HEK293 (cell line): ENCODE data around the gene CA10.

Experiments used
- CTCF ChIA-PET: fragments of 350-600 bp; formaldehyde crosslinking; extraction: SDS; loops from one replicate; lab custom pipeline; 2021; ENCODE audit warnings: antibody characterized with exemption; lab: Yijun Ruan, JAX
- POLR2A ChIA-PET: fragments of 300-600 bp; formaldehyde crosslinking; extraction: SDS; loops from one replicate; lab custom pipeline; 2020; ENCODE audit warnings: antibody characterized with exemption, inconsistent platforms; lab: Yijun Ruan, JAX
- H3K27ac ChIP-seq: fragments of 200-500 bp; sonication (Bioruptor generic); 2 replicates; pipeline ENCODE4 v1.5.1; 2014; ENCODE audit warnings: low read depth, low read length, control low read depth, inconsistent platforms; ENCODE audit errors: extremely low read depth
- H3K36me3 ChIP-seq, 2 experiments: fragments of 200-500 bp in 1 of 2; sonication (Bioruptor generic) in 1 of 2; 1 replicate in 1 of 2; 2 replicates in 1 of 2; pipeline ENCODE4 v1.5.1; 2014 to 2017; ENCODE audit warnings: inconsistent platforms in 2 of 2, low read length in 2 of 2; ENCODE audit not compliant: control insufficient read depth in 2 of 2, insufficient read depth in 1 of 2
- H3K4me1 ChIP-seq: fragments of 200-500 bp; sonication (Bioruptor generic); 2 replicates; pipeline ENCODE4 v1.5.1; 2014; ENCODE audit warnings: mild to moderate bottlenecking, low read length, inconsistent platforms; ENCODE audit not compliant: control insufficient read depth, insufficient read depth
- H3K4me3 ChIP-seq: 2 replicates; pipeline ENCODE4 v1.5.1; 2011; ENCODE audit warnings: low read depth, mild to moderate bottlenecking, control low read depth, low read length, moderate library complexity
- H3K9me3 ChIP-seq: fragments of 200-500 bp; sonication (Bioruptor generic); 2 replicates; pipeline ENCODE4 v1.5.1; 2014; ENCODE audit warnings: low read depth, low read length, inconsistent platforms; ENCODE audit not compliant: control insufficient read depth, insufficient read depth
- BCL11A ChIP-seq: fragments of 450-650 bp; formaldehyde crosslinking; IDR thresholded peaks from 2 replicates; pipeline ENCODE4 v1.5.1; 2016; ENCODE audit warnings: low read depth, missing biosample characterization, missing genetic modification characterization
- EGR2 ChIP-seq: fragments of 450-650 bp; formaldehyde crosslinking; IDR thresholded peaks from 2 replicates; pipeline ENCODE4 v1.5.1; 2016; ENCODE audit warnings: low read depth, missing biosample characterization, missing genetic modification characterization
- FEZF1 ChIP-seq: fragments of 450-650 bp; formaldehyde crosslinking; IDR thresholded peaks from 2 replicates; pipeline ENCODE4 v1.5.1; 2016; ENCODE audit warnings: missing biosample characterization, missing genetic modification characterization
- GLIS2 ChIP-seq: fragments of 450-650 bp; formaldehyde crosslinking; IDR thresholded peaks from 2 replicates; pipeline ENCODE4 v1.5.1; 2016; ENCODE audit warnings: missing biosample characterization, missing genetic modification characterization
- KLF7 ChIP-seq: fragments of 450-650 bp; formaldehyde crosslinking; IDR thresholded peaks from 2 replicates; pipeline ENCODE4 v1.5.1; 2016; ENCODE audit warnings: missing biosample characterization, missing genetic modification characterization, borderline replicate concordance
- SP2 ChIP-seq: fragments of 450-650 bp; formaldehyde crosslinking; IDR thresholded peaks from 2 replicates; pipeline ENCODE4 v1.5.1; 2016; ENCODE audit warnings: missing biosample characterization, missing genetic modification characterization
- ZFP41 ChIP-seq: fragments of 450-650 bp; formaldehyde crosslinking; IDR thresholded peaks from 2 replicates; pipeline ENCODE4 v1.5.1; 2016; ENCODE audit warnings: missing biosample characterization, missing genetic modification characterization, borderline replicate concordance
- ZNF169 ChIP-seq: fragments of 450-650 bp; formaldehyde crosslinking; IDR thresholded peaks from 2 replicates; pipeline ENCODE4 v1.5.1; 2016; ENCODE audit warnings: missing biosample characterization, missing genetic modification characterization
- ZNF202 ChIP-seq: fragments of 450-650 bp; formaldehyde crosslinking; IDR thresholded peaks from 2 replicates; pipeline ENCODE4 v1.5.1; 2016; ENCODE audit warnings: missing biosample characterization, missing genetic modification characterization, borderline replicate concordance
- ZNF221 ChIP-seq: fragments of 450-650 bp; formaldehyde crosslinking; IDR thresholded peaks from 2 replicates; pipeline ENCODE4 v1.5.1; 2017; ENCODE audit warnings: missing biosample characterization, missing genetic modification characterization, borderline replicate concordance
- ZNF239 ChIP-seq: fragments of 450-650 bp; formaldehyde crosslinking; IDR thresholded peaks from 2 replicates; pipeline ENCODE4 v1.5.1; 2016; ENCODE audit warnings: missing biosample characterization, missing genetic modification characterization
- ZNF274 ChIP-seq, 2 experiments: fragments of 200-500 bp in 1 of 2; fragments of 450-650 bp in 1 of 2; sonication (Bioruptor generic) in 1 of 2; formaldehyde crosslinking in 1 of 2; IDR thresholded peaks; 2 replicates each; pipeline versions ENCODE4 v1.5.1 to v1.6.1; 2014 to 2016; ENCODE audit warnings: borderline replicate concordance in 1 of 2, inconsistent platforms in 1 of 2, low read length in 1 of 2, missing biosample characterization in 1 of 2, missing genetic modification characterization in 1 of 2
- ZNF350 ChIP-seq: fragments of 450-650 bp; formaldehyde crosslinking; IDR thresholded peaks from 2 replicates; pipeline ENCODE4 v1.5.0; 2017; ENCODE audit warnings: missing biosample characterization, mild to moderate bottlenecking, missing genetic modification characterization
- ZNF416 ChIP-seq: fragments of 450-650 bp; formaldehyde crosslinking; IDR thresholded peaks from 2 replicates; pipeline ENCODE4 v1.5.1; 2016; ENCODE audit warnings: missing biosample characterization, missing genetic modification characterization
- ZNF473 ChIP-seq: fragments of 450-650 bp; formaldehyde crosslinking; IDR thresholded peaks from 2 replicates; pipeline ENCODE4 v1.5.1; 2017; ENCODE audit warnings: missing biosample characterization, missing genetic modification characterization
- ZNF529 ChIP-seq: fragments of 450-650 bp; formaldehyde crosslinking; IDR thresholded peaks from 2 replicates; pipeline ENCODE4 v1.5.1; 2017; ENCODE audit warnings: missing genetic modification characterization, missing biosample characterization; ENCODE audit not compliant: insufficient replicate concordance
- ZNF621 ChIP-seq: fragments of 450-650 bp; formaldehyde crosslinking; IDR thresholded peaks from 2 replicates; pipeline ENCODE4 v1.5.1; 2017; ENCODE audit warnings: missing biosample characterization, missing genetic modification characterization
- ZNF664 ChIP-seq: fragments of 450-650 bp; formaldehyde crosslinking; IDR thresholded peaks from 2 replicates; pipeline ENCODE4 v1.5.1; 2016; ENCODE audit warnings: missing biosample characterization, missing genetic modification characterization
- ZNF701 ChIP-seq: fragments of 450-650 bp; formaldehyde crosslinking; IDR thresholded peaks from 2 replicates; pipeline ENCODE4 v1.5.1; 2016; ENCODE audit warnings: missing biosample characterization, missing genetic modification characterization
- ZNF707 ChIP-seq: fragments of 450-650 bp; formaldehyde crosslinking; IDR thresholded peaks from 2 replicates; pipeline ENCODE4 v1.5.1; 2016; ENCODE audit warnings: missing biosample characterization, missing genetic modification characterization
- ZNF785 ChIP-seq: fragments of 450-650 bp; formaldehyde crosslinking; IDR thresholded peaks from 2 replicates; pipeline ENCODE4 v1.5.1; 2016; ENCODE audit warnings: missing biosample characterization, missing genetic modification characterization
- ZNF791 ChIP-seq: fragments of 450-650 bp; formaldehyde crosslinking; IDR thresholded peaks from 2 replicates; pipeline ENCODE4 v1.5.1; 2016; ENCODE audit warnings: missing biosample characterization, missing genetic modification characterization
- ZNF830 ChIP-seq: fragments of 450-650 bp; IDR thresholded peaks from 2 replicates; pipeline ENCODE4 v1.5.0; 2018; ENCODE audit warnings: missing biosample characterization, missing genetic modification characterization, low read depth, mild to moderate bottlenecking, moderate library complexity
- TF ChIP-seq, protein P1 (sequence below): fragments of 450-650 bp; formaldehyde crosslinking; IDR thresholded peaks from 2 replicates; pipeline ENCODE4 v1.5.1; 2017; ENCODE audit warnings: missing biosample characterization, missing genetic modification characterization
- TF ChIP-seq, protein P2 (sequence below): fragments of 450-650 bp; IDR thresholded peaks from 2 replicates; pipeline ENCODE4 v1.5.1; 2018; ENCODE audit warnings: missing biosample characterization, mild to moderate bottlenecking, missing genetic modification characterization
- TF ChIP-seq, protein P3 (sequence below): fragments of 450-650 bp; formaldehyde crosslinking; IDR thresholded peaks from 2 replicates; pipeline ENCODE4 v1.5.1; 2016; ENCODE audit warnings: missing biosample characterization, missing genetic modification characterization
- TF ChIP-seq, protein P4 (sequence below): fragments of 450-650 bp; formaldehyde crosslinking; IDR thresholded peaks from 2 replicates; pipeline ENCODE4 v1.5.1; 2016; ENCODE audit warnings: missing biosample characterization, missing genetic modification characterization

Gene CA10

DNA sequence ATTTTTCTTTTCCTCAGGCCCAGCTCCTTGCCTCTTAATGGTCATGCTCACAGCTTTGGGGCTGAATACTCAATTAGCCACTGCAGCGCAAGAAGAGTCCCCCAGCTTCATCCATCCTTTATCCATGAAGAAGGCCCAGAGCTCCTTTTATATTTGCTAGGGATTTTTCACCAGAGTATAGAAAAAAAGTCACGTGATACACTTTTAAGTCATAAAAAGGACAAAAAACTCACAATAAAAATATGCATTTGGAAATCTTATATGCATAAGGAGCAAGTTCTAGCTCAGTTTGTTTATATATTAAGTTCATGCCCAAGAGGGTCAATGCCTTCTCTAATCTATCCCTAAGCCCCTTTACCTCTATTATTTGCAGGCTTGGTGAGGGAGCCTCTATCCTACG lies 254.1 kb downstream of the CA10 start (continued):
- TF ChIP-seq ZNF664 (tag by site-specific recombination) (no peak), ZNF791 (no peak), ZNF221 (no peak)
- TF ChIP-seq, all 188 proteins: peak for 0

DNA sequence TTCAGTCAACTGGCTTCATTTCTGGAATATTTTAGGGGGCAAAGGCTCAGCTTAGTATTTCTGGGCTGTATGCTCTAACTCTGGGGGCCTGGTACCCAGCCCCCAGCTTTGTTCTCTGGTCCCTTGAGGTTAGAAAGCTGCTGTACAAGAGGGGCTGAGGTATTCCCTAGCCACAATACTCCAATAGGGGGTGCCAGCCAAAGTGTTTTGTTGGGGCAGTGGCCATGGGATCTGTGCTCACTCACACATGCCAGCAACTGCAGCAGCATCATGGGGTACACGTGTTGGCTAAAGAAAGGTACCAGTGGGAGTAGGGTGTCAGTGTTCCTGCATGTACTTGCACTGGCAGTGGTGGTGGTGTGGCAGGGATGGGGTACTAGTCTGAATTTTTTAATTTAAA lies 257.3 kb downstream of the CA10 start:
- TF ChIP-seq SP2 (no peak), ZNF350 (tag by site-specific recombination) (no peak), GLIS2 (no peak), ZNF473 (tag by site-specific recombination) (no peak), ZNF202 (tag by site-specific recombination) (no peak), ZNF239 (tag by site-specific recombination) (no peak), ZNF830 (tag by site-specific recombination) (no peak)
- ChIA-PET POLR2A (no interaction called here), CTCF (interaction anchor here (0.7 kb wide), 1 partner anchor 71 kb away, joined by 4 read pairs; no protein-coding TSS in a partner anchor)
- no peak overlapping the region for H3K27ac ChIP-seq
- no peaks in the 10 kb centered on the region for H3K9me3 ChIP-seq
- no peaks in the 10 kb centered on the region for H3K4me1 ChIP-seq
- no peaks in the 10 kb centered on the region for H3K36me3 ChIP-seq
- H3K4me3 ChIP-seq = no peak overlapping the region

DNA sequence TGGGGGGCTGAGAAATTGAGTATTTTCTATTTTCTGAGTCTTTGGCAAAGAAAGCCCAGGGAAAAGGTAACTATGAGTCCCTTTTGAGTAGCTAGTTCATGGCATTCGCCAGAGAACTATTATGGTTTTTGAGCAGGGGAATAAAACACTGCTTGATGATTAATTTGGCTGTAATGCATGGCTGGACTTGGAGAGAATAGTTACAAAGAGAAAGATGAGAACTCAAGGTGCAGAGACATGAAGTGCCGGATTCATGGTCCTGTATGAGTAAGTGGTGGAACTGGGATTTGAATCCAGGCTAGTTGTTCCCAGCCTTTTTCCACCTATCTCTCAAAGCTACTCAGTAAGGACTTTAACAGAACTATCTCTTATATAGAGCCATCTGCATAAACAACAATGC lies 266.6 kb downstream of the CA10 start:
- Histone ChIP-seq H3K4me3 (no peak overlapping the region), H3K36me3 (no peaks in the 10 kb centered on the region), H3K9me3 (no peaks in the 10 kb centered on the region), H3K4me1 (no peaks in the 10 kb centered on the region), H3K27ac (no peak overlapping the region)
- TF ChIP-seq ZNF529 (tag by site-specific recombination) (no peak), ZNF416 (no peak), ZNF274 (IDR thresholded peaks at IDR 0.05; ENCODE audit: low read length) (no peak), ZNF274 (tag by site-specific recombination; IDR thresholded peaks at IDR 0.05; ENCODE audit: borderline replicate concordance) (no peak), BCL11A (tag by site-specific recombination) (no peak), EGR2 (tag by site-specific recombination) (no peak), FEZF1 (tag by site-specific recombination) (no peak), ZNF707 (tag by site-specific recombination) (no peak), ZNF785 (tag by site-specific recombination) (no peak), ZFP41 (tag by site-specific recombination) (no peak), ZNF701 (tag by site-specific recombination) (no peak), GLIS2 (no peak), ZNF169 (no peak), KLF7 (tag by site-specific recombination) (no peak), ZNF621 (tag by site-specific recombination) (no peak)
- TF ChIP-seq, protein P1, sequence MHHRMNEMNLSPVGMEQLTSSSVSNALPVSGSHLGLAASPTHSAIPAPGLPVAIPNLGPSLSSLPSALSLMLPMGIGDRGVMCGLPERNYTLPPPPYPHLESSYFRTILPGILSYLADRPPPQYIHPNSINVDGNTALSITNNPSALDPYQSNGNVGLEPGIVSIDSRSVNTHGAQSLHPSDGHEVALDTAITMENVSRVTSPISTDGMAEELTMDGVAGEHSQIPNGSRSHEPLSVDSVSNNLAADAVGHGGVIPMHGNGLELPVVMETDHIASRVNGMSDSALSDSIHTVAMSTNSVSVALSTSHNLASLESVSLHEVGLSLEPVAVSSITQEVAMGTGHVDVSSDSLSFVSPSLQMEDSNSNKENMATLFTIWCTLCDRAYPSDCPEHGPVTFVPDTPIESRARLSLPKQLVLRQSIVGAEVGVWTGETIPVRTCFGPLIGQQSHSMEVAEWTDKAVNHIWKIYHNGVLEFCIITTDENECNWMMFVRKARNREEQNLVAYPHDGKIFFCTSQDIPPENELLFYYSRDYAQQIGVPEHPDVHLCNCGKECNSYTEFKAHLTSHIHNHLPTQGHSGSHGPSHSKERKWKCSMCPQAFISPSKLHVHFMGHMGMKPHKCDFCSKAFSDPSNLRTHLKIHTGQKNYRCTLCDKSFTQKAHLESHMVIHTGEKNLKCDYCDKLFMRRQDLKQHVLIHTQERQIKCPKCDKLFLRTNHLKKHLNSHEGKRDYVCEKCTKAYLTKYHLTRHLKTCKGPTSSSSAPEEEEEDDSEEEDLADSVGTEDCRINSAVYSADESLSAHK (tag by site-specific recombination) = no peak
- TF ChIP-seq, protein P2, sequence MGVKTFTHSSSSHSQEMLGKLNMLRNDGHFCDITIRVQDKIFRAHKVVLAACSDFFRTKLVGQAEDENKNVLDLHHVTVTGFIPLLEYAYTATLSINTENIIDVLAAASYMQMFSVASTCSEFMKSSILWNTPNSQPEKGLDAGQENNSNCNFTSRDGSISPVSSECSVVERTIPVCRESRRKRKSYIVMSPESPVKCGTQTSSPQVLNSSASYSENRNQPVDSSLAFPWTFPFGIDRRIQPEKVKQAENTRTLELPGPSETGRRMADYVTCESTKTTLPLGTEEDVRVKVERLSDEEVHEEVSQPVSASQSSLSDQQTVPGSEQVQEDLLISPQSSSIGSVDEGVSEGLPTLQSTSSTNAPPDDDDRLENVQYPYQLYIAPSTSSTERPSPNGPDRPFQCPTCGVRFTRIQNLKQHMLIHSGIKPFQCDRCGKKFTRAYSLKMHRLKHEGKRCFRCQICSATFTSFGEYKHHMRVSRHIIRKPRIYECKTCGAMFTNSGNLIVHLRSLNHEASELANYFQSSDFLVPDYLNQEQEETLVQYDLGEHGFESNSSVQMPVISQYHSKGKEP (tag by site-specific recombination) = no peak
- TF ChIP-seq, protein P3, sequence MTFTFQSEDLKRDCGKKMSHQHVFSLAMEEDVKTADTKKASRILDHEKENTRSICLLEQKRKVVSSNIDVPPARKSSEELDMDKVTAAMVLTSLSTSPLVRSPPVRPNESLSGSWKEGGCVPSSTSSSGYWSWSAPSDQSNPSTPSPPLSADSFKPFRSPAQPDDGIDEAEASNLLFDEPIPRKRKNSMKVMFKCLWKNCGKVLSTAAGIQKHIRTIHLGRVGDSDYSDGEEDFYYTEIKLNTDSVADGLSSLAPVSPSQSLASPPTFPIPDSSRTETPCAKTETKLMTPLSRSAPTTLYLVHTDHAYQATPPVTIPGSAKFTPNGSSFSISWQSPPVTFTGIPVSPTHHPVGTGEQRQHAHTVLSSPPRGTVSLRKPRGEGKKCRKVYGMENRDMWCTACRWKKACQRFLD (tag by site-specific recombination) = no peak
- TF ChIP-seq, protein P4, sequence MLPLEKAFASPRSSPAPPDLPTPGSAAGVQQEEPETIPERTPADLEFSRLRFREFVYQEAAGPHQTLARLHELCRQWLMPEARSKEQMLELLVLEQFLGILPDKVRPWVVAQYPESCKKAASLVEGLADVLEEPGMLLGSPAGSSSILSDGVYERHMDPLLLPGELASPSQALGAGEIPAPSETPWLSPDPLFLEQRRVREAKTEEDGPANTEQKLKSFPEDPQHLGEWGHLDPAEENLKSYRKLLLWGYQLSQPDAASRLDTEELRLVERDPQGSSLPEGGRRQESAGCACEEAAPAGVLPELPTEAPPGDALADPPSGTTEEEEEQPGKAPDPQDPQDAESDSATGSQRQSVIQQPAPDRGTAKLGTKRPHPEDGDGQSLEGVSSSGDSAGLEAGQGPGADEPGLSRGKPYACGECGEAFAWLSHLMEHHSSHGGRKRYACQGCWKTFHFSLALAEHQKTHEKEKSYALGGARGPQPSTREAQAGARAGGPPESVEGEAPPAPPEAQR (tag by site-specific recombination) = no peak
- POLR2A ChIA-PET = interaction anchor here (0.6 kb wide), 1 partner anchor 14 kb away, joined by 3 read pairs; no protein-coding TSS in a partner anchor
- CTCF ChIA-PET = interaction anchor here (0.6 kb wide), 1 partner anchor 325 kb away, joined by 6 read pairs; no protein-coding TSS in a partner anchor
